ENCODE data around the gene LENEP.

DNA sequence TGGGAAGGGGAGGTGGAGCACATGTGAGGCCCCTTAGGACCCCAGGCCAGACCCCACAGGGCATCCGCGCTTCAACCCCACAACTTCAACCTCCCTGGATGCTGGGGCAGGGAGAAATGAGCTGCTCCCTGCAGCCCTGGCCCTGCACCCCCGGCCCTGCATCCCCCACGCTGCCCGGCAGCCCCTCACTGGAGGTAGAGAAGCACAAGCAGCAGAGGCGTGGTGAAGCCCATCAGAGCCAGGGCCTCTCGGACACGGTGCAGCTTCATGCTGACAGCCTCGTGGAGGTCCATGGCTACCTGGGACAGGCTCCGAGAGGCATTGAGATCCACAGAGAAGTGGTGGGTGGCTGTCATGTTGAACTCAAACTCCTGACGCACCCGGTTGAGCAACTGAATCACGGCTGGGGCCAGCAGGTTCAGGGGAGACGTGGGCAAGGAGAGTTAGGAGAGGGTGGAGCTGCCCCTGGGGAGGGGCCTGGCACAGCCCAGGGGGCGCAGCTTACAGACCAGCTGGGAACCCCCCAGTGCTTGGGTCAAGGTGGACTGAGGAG, 36.9 kb downstream of the LENEP start:
- no peak for TF ChIP-seq EZH2 (IDR thresholded peaks at IDR 0.05; ENCODE audit: low read depth)
- TF ChIP-seq, protein P1, sequence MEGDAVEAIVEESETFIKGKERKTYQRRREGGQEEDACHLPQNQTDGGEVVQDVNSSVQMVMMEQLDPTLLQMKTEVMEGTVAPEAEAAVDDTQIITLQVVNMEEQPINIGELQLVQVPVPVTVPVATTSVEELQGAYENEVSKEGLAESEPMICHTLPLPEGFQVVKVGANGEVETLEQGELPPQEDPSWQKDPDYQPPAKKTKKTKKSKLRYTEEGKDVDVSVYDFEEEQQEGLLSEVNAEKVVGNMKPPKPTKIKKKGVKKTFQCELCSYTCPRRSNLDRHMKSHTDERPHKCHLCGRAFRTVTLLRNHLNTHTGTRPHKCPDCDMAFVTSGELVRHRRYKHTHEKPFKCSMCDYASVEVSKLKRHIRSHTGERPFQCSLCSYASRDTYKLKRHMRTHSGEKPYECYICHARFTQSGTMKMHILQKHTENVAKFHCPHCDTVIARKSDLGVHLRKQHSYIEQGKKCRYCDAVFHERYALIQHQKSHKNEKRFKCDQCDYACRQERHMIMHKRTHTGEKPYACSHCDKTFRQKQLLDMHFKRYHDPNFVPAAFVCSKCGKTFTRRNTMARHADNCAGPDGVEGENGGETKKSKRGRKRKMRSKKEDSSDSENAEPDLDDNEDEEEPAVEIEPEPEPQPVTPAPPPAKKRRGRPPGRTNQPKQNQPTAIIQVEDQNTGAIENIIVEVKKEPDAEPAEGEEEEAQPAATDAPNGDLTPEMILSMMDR (conservative IDR thresholded peaks at IDR 0.05): no peak
